ENCODE results near the gene MTA1.

DNA sequence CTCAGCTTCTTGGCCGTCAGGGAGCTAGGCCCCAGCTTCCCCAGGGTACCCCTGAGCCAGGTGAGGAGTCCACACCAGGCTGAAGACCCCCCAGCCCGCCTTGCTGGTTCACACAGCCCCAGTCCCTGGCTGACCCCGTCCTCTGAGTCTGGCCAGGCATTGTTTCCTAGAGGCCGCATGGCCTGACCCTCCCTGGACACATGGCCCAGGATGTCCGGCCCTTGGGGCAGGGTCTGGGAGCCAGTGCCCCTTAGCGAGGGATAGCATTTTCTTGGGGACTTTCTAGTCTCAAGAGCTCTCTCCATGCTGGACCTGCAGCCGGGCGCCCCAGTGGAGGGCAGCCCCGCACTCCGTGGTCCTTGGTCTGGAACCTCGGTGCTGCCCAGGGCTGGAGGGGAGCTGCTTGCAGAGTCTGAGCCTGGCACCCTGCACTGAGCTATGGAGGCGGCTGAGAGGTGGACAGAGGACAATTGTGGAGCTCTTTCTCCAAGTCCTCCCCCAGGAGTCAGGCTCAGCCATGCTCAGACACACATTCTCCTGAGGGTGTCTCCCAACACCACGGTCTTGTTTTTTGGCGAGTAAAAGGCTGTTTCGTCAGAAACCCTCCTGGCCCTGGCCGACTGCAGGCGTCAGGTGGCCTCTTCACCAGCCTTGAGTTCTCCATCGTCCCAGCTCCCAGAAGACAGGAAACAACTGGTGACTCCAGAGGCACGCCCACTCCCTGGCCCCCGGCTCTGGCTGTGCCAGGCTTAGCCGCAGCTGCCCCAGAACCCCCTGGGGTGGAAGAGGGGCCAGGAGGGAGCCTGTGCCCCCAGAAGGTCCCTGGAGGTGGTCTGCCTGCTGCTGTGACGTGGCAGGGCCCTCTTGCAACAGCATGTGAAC lies 37.4 kb downstream of the MTA1 start:
- TF ChIP-seq, protein P1, sequence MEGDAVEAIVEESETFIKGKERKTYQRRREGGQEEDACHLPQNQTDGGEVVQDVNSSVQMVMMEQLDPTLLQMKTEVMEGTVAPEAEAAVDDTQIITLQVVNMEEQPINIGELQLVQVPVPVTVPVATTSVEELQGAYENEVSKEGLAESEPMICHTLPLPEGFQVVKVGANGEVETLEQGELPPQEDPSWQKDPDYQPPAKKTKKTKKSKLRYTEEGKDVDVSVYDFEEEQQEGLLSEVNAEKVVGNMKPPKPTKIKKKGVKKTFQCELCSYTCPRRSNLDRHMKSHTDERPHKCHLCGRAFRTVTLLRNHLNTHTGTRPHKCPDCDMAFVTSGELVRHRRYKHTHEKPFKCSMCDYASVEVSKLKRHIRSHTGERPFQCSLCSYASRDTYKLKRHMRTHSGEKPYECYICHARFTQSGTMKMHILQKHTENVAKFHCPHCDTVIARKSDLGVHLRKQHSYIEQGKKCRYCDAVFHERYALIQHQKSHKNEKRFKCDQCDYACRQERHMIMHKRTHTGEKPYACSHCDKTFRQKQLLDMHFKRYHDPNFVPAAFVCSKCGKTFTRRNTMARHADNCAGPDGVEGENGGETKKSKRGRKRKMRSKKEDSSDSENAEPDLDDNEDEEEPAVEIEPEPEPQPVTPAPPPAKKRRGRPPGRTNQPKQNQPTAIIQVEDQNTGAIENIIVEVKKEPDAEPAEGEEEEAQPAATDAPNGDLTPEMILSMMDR (conservative IDR thresholded peaks at IDR 0.05 in 1 of 2, IDR thresholded peaks at IDR 0.05 in 1 of 2; ENCODE audit: extremely low read depth in 1 of 2, insufficient read depth in 1 of 2, low read depth in 1 of 2, low read length in 2 of 2): no peak
- TF ChIP-seq EZH2 (IDR thresholded peaks at IDR 0.05; ENCODE audit: borderline replicate concordance, low read length): no peak
